Smooth muscle cell of the brain vasculature (primary cell): ENCODE measurements around the gene THADA.

Experiments used
- DNase-seq: peaks from one replicate; pipeline ENCODE4 v3.0.0-alpha.2; 2012; ENCODE audit warnings: low read depth, low spot score

The THADA gene

GRCh38 chr2:43224571-43225092, 371.2 kb downstream of the THADA start:
- no peak for DNase-seq

- no peak for DNase-seq
These were observed 371.7 kb downstream of the THADA start for GRCh38 chr2:43224131-43224570.

DNA sequence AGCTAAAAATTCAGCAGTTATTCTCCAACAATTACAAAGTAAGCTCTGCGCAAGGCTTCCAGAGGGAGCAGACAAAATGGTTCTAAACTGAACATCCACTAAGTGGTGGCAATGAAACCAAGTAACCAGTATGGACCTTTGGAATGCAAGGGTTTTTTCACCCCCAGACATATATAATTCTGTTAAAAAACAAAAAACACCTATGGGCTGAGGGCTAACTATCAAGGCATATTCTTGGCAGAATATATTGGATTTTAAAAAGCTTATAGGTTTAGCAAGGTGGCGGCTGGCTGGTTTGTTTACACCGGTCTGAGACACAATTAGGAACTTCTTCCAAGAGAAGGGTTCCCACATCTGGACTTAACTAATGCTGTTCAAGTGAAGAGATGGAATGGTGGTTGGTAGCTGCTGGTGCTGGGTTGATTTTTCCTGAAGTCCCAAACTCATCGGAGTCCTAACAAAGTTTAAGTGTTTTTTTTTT, 372.3 kb downstream of the THADA start:
- no peak for DNase-seq

DNA sequence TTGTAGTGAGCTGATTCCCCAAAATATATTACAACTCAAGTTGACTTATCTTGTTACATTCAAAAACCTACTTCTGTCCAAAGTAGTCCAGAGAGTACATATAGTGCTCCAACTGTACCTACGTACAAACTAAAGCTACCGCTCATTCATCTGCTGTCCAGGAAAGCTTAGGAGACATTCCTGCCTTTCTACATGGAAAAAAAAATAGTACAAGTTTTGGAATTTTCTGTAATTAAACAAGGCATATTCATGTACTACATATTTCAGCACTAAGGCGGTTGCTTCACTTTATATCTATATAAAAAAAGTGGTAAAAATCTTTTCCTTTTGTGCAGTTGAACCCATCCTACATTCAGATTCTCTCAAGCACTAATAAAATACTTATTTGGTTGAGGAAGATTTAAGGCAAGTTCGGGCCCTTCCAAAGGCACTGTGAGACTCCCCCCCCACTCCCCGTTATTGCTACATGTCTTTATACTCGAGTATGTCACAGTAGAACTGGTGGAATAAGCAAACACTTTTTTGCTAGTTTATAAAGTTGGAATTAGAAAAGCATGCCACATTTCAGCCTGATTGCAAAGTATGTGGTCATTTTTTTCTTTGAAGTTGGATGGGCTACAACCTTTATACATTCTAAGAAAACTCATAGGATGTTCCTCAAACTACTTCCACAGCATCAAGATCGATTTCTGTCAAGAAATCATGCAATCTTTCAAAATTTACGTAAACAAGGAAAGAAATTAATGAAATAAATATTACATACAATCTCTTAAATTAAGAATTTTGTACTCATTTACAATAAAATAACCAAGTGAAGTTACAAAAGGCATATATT, 373.1 kb downstream of the THADA start:
- no peak for DNase-seq

DNA sequence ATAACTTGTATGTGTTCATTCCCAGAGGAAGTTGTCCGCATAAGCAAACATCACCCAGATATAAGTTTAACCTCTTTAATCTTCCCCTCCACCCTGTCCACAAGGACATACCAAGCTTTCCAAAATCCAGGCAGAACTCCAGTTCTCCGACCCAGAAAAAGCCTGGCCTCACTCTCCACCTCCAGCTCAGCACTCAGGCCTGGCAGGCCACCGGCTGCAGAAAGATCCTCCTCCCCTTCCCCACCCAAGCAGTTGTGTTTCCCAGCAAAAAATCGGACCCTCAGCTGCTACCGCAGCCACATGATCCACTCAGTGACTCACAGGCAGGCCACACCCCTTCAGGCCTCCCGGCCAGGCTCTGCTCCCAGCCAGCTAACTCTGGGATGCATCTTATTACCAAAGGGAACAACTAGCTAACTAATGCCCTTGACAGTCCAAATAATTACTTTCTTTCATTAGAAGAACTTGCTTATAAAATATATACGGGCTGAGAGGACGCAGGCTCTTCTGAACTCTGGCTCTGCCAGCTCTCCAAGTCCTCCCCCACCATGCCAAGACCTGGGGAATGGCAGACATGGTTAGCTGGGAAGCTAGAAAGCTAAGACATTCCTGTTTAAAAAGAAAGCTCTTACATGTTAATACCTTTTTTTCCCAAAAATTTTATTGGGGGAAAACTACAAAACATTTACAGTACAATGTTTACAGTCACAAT, 373.9 kb downstream of the THADA start:
- DNase-seq = no peak

- no peak for DNase-seq
These were observed 374.6 kb downstream of the THADA start for GRCh38 chr2:43221124-43221762.

- DNase-seq = no peak
These were observed 375.1 kb downstream of the THADA start for GRCh38 chr2:43220760-43221123.

DNA sequence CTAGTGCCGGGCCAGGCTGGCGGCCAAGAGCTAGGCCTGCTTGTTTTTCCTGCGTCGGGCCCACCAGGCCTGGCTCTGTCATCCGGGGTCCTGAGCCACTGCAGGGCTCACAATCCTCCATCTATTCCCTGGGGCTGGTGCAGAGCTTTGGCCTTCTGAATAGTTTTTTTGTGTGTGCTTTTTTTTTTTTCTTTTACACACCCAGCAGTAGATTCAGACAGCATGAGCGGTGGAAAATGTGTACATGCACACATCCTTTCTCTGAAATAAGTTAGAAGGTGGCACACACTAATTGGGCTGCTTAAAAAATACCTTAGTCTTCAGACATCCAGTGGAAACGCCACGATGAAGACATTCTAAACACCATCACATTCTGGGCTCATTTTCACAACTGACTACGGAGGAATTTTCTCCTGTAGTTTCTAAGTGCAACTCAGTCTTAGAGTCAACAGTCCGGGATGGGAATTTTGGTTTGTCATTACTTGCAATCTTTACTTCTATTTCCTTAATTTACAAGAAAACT, 375.5 kb downstream of the THADA start:
- DNase-seq = no peak

DNA sequence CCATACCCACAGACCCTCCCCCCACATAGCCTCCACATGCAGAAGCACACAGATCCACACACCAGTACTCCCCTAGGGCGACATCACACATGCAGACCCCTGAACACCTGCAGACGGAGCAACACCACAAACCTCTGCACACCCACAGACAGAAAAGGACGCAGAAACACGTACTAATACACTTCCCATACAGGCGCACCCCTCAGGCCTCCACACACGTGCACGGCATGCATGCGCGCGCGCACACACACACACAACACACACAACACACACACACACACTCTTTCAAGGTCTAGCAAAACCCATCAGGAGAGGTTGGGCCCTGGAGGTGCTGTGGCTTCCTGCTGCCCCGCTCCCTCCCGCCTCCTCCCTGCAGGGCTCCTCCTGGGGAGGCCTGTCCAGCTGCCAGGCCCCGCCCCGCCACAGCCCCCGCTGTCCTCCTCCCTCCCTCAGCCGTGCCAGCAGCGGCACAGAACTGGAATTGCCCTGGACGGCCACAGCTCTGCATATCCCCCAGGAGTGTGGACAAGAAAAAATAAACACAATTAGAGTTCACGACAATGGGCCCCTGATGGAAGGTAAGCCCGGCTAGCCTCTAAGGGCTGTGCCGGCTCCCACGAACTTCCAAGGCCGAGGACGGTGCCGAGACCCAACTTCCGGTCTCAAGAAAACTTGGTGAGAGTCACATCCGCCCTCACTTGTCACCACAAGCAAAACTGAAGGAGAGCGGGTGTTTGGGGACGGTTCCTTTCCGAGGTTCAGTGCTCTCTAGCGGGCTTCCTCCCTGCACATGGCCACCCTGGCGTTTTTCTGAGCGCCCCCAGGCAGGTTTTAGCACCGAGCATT, 376.2 kb downstream of the THADA start:
- no peak for DNase-seq

GRCh38 chr2:43218702-43219382, 377.0 kb downstream of the THADA start:
- DNase-seq = no peak

- DNase-seq = no peak
These were observed 377.6 kb downstream of the THADA start for GRCh38 chr2:43218155-43218701.

DNA sequence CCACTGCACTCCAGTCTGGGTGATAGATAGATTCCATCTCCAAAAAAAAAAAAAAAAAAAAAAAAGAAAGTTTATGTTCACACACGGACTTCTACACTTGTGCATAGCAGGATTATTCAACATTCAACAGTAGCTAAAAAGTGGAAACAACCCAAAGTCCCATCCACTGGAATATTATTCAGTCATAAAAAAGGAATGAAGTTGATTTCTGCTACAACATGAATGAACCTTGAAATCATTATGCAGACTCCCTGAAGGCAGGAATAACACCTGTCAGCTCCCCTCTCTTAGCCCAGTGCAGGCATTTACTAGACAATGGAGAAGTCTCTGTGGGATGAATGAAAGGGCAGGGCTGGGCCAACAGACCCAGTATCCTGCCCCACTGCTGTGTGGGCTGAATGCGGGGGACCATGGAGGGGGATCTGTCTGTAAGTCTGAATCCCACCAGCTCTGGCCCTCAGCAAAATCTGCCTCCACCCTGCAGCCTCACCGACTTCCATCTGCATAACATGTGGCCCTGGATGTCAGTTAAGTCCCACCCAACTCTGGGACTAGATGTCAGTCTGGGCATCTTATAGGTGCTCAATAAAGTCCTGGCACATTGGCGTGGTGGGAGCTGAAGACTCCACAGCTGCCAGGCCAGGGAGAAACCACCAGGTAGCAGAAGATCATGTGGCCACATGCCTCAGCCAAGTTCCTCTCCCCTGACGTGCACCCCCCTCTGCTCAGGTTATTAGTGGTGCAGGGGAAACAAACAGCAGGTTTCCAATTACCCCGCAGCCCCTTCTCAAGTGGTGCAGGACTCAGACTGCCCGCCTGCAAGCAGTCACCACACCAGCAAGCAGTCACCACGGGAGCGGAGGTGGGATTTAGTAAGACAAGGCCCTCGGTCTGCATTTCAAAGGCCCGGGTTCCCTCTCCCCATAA, 378.3 kb downstream of the THADA start:
- DNase-seq = no peak

- no peak for DNase-seq
These were observed 379.2 kb downstream of the THADA start for GRCh38 chr2:43216629-43217028.

DNA sequence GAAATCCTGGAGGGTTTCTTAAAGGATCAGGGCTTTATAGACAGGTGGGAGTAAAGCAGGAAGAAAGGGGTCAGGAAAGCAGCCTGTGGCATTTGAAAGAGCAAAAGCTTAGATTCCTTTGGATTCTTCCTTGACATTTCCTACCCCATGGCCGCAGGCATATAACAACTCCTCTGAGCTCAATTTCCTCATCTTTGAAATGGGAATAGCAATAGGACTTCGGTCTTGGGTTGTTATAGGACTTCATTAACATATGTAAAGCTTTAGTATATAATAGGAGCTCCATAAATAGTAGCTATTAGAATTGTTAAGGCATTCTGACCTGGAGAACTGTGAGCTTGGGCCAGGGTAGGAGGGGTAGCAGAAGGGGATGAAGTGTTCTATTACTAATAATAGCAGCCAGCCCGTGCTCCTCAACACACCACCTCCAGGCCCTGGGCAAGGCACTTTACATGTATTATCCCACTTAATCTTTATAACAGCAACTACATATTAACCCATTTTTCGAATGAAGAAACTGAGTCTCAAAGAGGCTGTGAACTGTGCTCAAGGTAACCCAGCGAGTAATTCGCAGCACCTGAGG, 380.1 kb downstream of the THADA start:
- DNase-seq = no peak

GRCh38 chr2:43214253-43214652, 381.6 kb downstream of the THADA start:
- DNase-seq = no peak

- no peak for DNase-seq
These were observed 382.9 kb downstream of the THADA start for GRCh38 chr2:43212931-43213330.

- DNase-seq = no peak
These were observed 383.5 kb downstream of the THADA start for GRCh38 chr2:43212216-43212835.
